Neural crest cell (in vitro differentiated cells): ENCODE data around the gene FOXA3. TPM values are rescaled to one million over a fixed set of nuclear protein-coding genes. Genes with fewer than 3 reads are reported as not detected.

ENCODE experiments used
- DNase-seq: peaks from one replicate; pipeline ENCODE4 v3.0.0; 2021; ENCODE audit warnings: low read depth, mixed read lengths, low spot score
- H3K27ac Mint-ChIP-seq: one replicate; pipeline ENCODE4 v1.8.0; 2021; ENCODE audit warnings: mild to moderate bottlenecking, mixed read lengths; ENCODE audit not compliant: unreplicated experiment
- H3K27me3 Mint-ChIP-seq: 2 replicates; pipeline ENCODE4 v1.8.0; 2021; ENCODE audit warnings: low read depth, mild to moderate bottlenecking, mixed read lengths
- H3K36me3 Mint-ChIP-seq: 2 replicates; pipeline ENCODE4 v1.8.0; 2021; ENCODE audit warnings: low read depth, mild to moderate bottlenecking, mixed read lengths
- H3K4me1 Mint-ChIP-seq: 2 replicates; pipeline ENCODE4 v1.8.0; 2021; ENCODE audit warnings: mixed read lengths
- H3K4me3 Mint-ChIP-seq: one replicate; pipeline ENCODE4 v1.8.0; 2021; ENCODE audit warnings: mild to moderate bottlenecking, mixed read lengths
- H3K9me3 Mint-ChIP-seq: 2 replicates; pipeline ENCODE4 v1.8.0; 2021; ENCODE audit warnings: mixed read lengths
- total RNA-seq: library from RNA; stranded (reverse); gene quantifications from 2 replicates; pipeline ENCODE4 v1.2.1, GENCODE V29; 2021
- TF ChIP-seq, protein P1 (sequence below): fragments of 200-600 bp; sonication (generic); conservative IDR thresholded peaks from 2 replicates; pipeline ENCODE4 v1.5.0; 2021; ENCODE audit warnings: antibody characterized with exemption, mild to moderate bottlenecking

The FOXA3 gene
- total RNA-seq, 1 donor from 2014 or later, result not detected

- H3K4me1 Mint-ChIP-seq, result peaks cover 11% of the 10 kb centered on the region
- no peak for DNase-seq
- H3K27me3 Mint-ChIP-seq, result peaks cover 21% of the 10 kb centered on the region
- TF ChIP-seq, protein P1, sequence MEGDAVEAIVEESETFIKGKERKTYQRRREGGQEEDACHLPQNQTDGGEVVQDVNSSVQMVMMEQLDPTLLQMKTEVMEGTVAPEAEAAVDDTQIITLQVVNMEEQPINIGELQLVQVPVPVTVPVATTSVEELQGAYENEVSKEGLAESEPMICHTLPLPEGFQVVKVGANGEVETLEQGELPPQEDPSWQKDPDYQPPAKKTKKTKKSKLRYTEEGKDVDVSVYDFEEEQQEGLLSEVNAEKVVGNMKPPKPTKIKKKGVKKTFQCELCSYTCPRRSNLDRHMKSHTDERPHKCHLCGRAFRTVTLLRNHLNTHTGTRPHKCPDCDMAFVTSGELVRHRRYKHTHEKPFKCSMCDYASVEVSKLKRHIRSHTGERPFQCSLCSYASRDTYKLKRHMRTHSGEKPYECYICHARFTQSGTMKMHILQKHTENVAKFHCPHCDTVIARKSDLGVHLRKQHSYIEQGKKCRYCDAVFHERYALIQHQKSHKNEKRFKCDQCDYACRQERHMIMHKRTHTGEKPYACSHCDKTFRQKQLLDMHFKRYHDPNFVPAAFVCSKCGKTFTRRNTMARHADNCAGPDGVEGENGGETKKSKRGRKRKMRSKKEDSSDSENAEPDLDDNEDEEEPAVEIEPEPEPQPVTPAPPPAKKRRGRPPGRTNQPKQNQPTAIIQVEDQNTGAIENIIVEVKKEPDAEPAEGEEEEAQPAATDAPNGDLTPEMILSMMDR, result no peak
- H3K4me3 Mint-ChIP-seq, result peak overlapping the region; percentile 70
- no peaks in the 10 kb centered on the region for H3K9me3 Mint-ChIP-seq
- H3K36me3 Mint-ChIP-seq, result peaks cover 4% of the 10 kb centered on the region
- H3K27ac Mint-ChIP-seq, result no peak overlapping the region
Measured at GRCh38 chr19:45899919-45900589, 35.9 kb downstream of the FOXA3 start.

GRCh38 chr19:45900738-45901431 is 36.8 kb downstream of the FOXA3 start:
- TF ChIP-seq, protein P1, result no peak
- Mint-ChIP-seq H3K36me3 (peaks cover 4% of the 10 kb centered on the region), H3K27me3 (peaks cover 21% of the 10 kb centered on the region), H3K27ac (no peak overlapping the region), H3K9me3 (no peaks in the 10 kb centered on the region), H3K4me1 (peaks cover 11% of the 10 kb centered on the region), H3K4me3 (peak overlapping the region; percentile 70)
- no peak for DNase-seq

DNA sequence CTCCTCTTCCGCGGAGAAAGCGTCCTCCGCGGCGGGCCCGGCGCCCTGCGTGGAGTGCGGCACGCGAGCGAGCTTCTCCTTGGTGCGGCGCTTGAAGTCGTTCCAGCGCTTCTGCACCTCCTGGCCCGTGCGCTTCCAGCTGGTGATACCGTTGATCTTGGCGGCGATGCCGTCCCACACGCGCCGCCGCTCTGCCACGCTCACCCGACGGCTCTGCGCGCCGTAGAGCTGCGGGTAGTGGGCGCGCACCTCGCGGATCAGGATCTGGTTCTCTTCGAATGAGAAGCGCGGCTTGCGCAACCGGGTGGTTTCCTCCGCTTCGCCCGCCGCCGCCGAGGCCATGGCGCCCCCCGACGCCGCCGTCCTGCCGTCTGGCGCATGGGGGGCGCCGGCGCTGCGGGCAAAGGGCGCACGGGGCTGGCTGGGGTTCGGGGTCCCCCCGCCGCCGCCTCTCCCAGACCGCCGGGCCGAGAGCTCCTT is 37.3 kb downstream of the FOXA3 start:
- Mint-ChIP-seq H3K36me3 (peaks cover 4% of the 10 kb centered on the region), H3K4me1 (peaks cover 11% of the 10 kb centered on the region), H3K4me3 (no peak overlapping the region), H3K9me3 (no peaks in the 10 kb centered on the region), H3K27ac (no peak overlapping the region), H3K27me3 (peaks cover 21% of the 10 kb centered on the region)
- no peak for DNase-seq
- TF ChIP-seq, protein P1, result no peak

- peak within 1 kb of the TSS; percentile 96 for H3K4me3 Mint-ChIP-seq
- no peaks in the 10 kb centered on the region for H3K9me3 Mint-ChIP-seq
- peaks cover 11% of the 10 kb centered on the region for H3K4me1 Mint-ChIP-seq
- DNase-seq, result no peak
- TF ChIP-seq, protein P1, result no peak
- H3K27ac Mint-ChIP-seq, result peak within 1 kb of the TSS; percentile 90
- peaks cover 4% of the 10 kb centered on the region for H3K36me3 Mint-ChIP-seq
- peaks cover 21% of the 10 kb centered on the region for H3K27me3 Mint-ChIP-seq
Measured at GRCh38 chr19:45901912-45902650, 38.0 kb downstream of the FOXA3 start, which contains the start of gene MYPOP. TSS of gene MYPOP (minus strand) at chr19:45902613. CDS start at chr19:45901773, 840 bp downstream.
